GM23338 (cell line): Measurements from ENCODE around the gene FOXO3. TPM values are rescaled to one million over a fixed set of nuclear protein-coding genes. Genes with fewer than 3 reads are reported as not detected.

Experiments used
- ATAC-seq: fragments of 200-7000 bp; cut with Tn5 transposase; 3 replicates; pipeline ENCODE4 v1.9.1; 2020
- DNase-seq: peaks from one replicate; pipeline ENCODE4 v3.0.0-alpha.2; 2015; ENCODE audit warnings: low spot score
- H2AFZ ChIP-seq: fragments of 200-600 bp; sonication (generic); 2 replicates; pipeline ENCODE4 v1.8.0; 2016; ENCODE audit warnings: antibody characterized with exemption, mild to moderate bottlenecking, moderate library complexity
- H3F3A ChIP-seq: fragments of 200-600 bp; sonication (generic); replicated peaks from 2 replicates; pipeline ENCODE4 v1.8.0; 2017; ENCODE audit warnings: antibody characterized with exemption, mixed run types, low read depth
- H3K27ac ChIP-seq: fragments of 200-600 bp; sonication (generic); 2 replicates; pipeline ENCODE4 v1.6.1; 2016; ENCODE audit warnings: low read depth
- H3K27me3 ChIP-seq: fragments of 200-600 bp; sonication (generic); 2 replicates; pipeline ENCODE4 v1.8.0; 2016; ENCODE audit warnings: mild to moderate bottlenecking, mixed run types, moderate library complexity; ENCODE audit not compliant: insufficient read depth
- H3K36me3 ChIP-seq: fragments of 200-600 bp; sonication (generic); 2 replicates; pipeline ENCODE4 v1.8.0; 2016; ENCODE audit warnings: mild to moderate bottlenecking; ENCODE audit not compliant: insufficient read depth
- H3K4me1 ChIP-seq: fragments of 200-600 bp; sonication (generic); 2 replicates; pipeline ENCODE4 v1.8.0; 2016; ENCODE audit warnings: mild to moderate bottlenecking, moderate library complexity; ENCODE audit not compliant: insufficient read depth
- H3K4me2 ChIP-seq: fragments of 200-600 bp; sonication (generic); 2 replicates; pipeline ENCODE4 v1.7.1; 2017; ENCODE audit warnings: mixed run types
- H3K4me3 ChIP-seq: fragments of 200-600 bp; sonication (generic); 2 replicates; pipeline ENCODE4 v1.6.1; 2016; ENCODE audit warnings: mixed run types
- H3K79me2 ChIP-seq: fragments of 200-600 bp; sonication (generic); replicated peaks from 2 replicates; pipeline ENCODE4 v1.8.0; 2017; ENCODE audit warnings: mild to moderate bottlenecking; ENCODE audit not compliant: insufficient read depth
- H3K9me2 ChIP-seq: fragments of 200-600 bp; sonication (generic); 2 replicates; pipeline ENCODE4 v1.8.0; 2017; ENCODE audit not compliant: insufficient read depth
- H4K20me1 ChIP-seq: fragments of 200-600 bp; sonication (generic); replicated peaks from 2 replicates; pipeline ENCODE4 v1.8.0; 2017; ENCODE audit warnings: mild to moderate bottlenecking; ENCODE audit not compliant: insufficient read depth
- H3K27ac Mint-ChIP-seq: 2 replicates; pipeline ENCODE4 v1.8.0; 2020; ENCODE audit warnings: inconsistent platforms, mild to moderate bottlenecking, moderate library complexity, mixed read lengths
- H3K27me3 Mint-ChIP-seq: 3 replicates; pipeline ENCODE4 v1.8.0; 2022; ENCODE audit warnings: low read depth, mild to moderate bottlenecking, moderate library complexity, mixed read lengths, inconsistent platforms; ENCODE audit not compliant: insufficient read depth, poor library complexity
- H3K36me3 Mint-ChIP-seq: 3 replicates; pipeline ENCODE4 v1.8.0; 2021; ENCODE audit warnings: low read depth, mild to moderate bottlenecking, inconsistent platforms, moderate library complexity, mixed read lengths
- H3K4me1 Mint-ChIP-seq: 3 replicates; pipeline ENCODE4 v1.8.0; 2020; ENCODE audit warnings: mild to moderate bottlenecking, inconsistent platforms, mixed read lengths
- H3K4me3 Mint-ChIP-seq: 3 replicates; pipeline ENCODE4 v1.8.0; 2021; ENCODE audit warnings: moderate library complexity, mild to moderate bottlenecking, inconsistent platforms, mixed read lengths
- H3K9me3 Mint-ChIP-seq: 3 replicates; pipeline ENCODE4 v1.8.0; 2020; ENCODE audit warnings: moderate library complexity, mild to moderate bottlenecking, inconsistent platforms, mixed read lengths
- CREB1 ChIP-seq: fragments of 250-450 bp; sonication (Bioruptor Pico); IDR thresholded peaks from 2 replicates; pipeline ENCODE4 v1.5.0; 2020; ENCODE audit warnings: low read depth, mild to moderate bottlenecking, moderate library complexity
- CTCF ChIP-seq, 2 experiments: fragments of 200-600 bp in 1 of 2; sonication (generic) in 1 of 2; conservative IDR thresholded peaks; 2 replicates each; pipeline versions ENCODE4 v1.5.1 to v1.6.1; 2016 to 2017; ENCODE audit warnings: antibody characterized with exemption in 2 of 2, low read depth in 2 of 2, mild to moderate bottlenecking in 2 of 2, moderate library complexity in 1 of 2
- ETS1 ChIP-seq: IDR thresholded peaks from 2 replicates; pipeline ENCODE4 v1.6.1; 2016; ENCODE audit warnings: antibody characterized with exemption
- EZH2 ChIP-seq: fragments of 200-600 bp; sonication (generic); IDR thresholded peaks from one replicate; pipeline ENCODE4 v1.8.0; 2017; ENCODE audit warnings: antibody characterized with exemption, mild to moderate bottlenecking, low read depth; ENCODE audit not compliant: unreplicated experiment
- EZH2phosphoT487 ChIP-seq: fragments of 200-600 bp; sonication (generic); IDR thresholded peaks from one replicate; pipeline ENCODE4 v1.8.1; 2018; ENCODE audit warnings: antibody characterized with exemption; ENCODE audit not compliant: unreplicated experiment
- JUNB ChIP-seq: IDR thresholded peaks from one replicate; pipeline ENCODE4 v1.6.1; 2016; ENCODE audit warnings: antibody characterized with exemption; ENCODE audit not compliant: unreplicated experiment
- NANOG ChIP-seq: IDR thresholded peaks from 2 replicates; pipeline ENCODE4 v1.6.1; 2016; ENCODE audit warnings: antibody characterized with exemption, borderline replicate concordance
- POLR2AphosphoS5 ChIP-seq: IDR thresholded peaks from 2 replicates; pipeline ENCODE4 v1.6.1; 2016; ENCODE audit warnings: antibody characterized with exemption, low read depth
- REST ChIP-seq: IDR thresholded peaks from one replicate; pipeline ENCODE4 v1.6.1; 2018; ENCODE audit warnings: antibody characterized with exemption; ENCODE audit not compliant: unreplicated experiment
- STAT1 ChIP-seq: IDR thresholded peaks from one replicate; pipeline ENCODE4 v1.6.1; 2016; ENCODE audit warnings: antibody characterized with exemption; ENCODE audit not compliant: unreplicated experiment
- ZNF114 ChIP-seq: fragments of 250-450 bp; sonication (Bioruptor Pico); IDR thresholded peaks from 2 replicates; pipeline ENCODE4 v1.5.0; 2020; ENCODE audit warnings: mild to moderate bottlenecking, moderate library complexity
- ZNF462 ChIP-seq: fragments of 250-450 bp; sonication (Bioruptor Pico); IDR thresholded peaks from 2 replicates; pipeline ENCODE4 v1.5.0; 2020; ENCODE audit warnings: mild to moderate bottlenecking, moderate library complexity
- polyA plus RNA-seq: library from polyadenylated mRNA; unstranded; fragments of >200 nt; fragmentation: Nextera tagmentation; extraction: Ambion mirVana; gene quantifications from 2 replicates; pipeline ENCODE4 v1.2.1, GENCODE V29; 2016
- total RNA-seq: library from RNA; depleted of rRNA; stranded (reverse); fragments of >200 nt; shearing (Covaris generic); gene quantifications from 2 replicates; pipeline ENCODE4 v1.2.3, GENCODE V29; 2014

The FOXO3 gene
- total and polyA plus RNA-seq, 2 experiments from 2014 or later: 9.8 to 20.2 TPM

GRCh38 chr6:108575905-108576494 is 15.3 kb downstream of the FOXO3 start:
- Histone ChIP-seq H3K4me3 (no peak overlapping the region), H3F3A (no peaks in the 10 kb centered on the region), H2AFZ (no peak overlapping the region), H3K36me3 (no peaks in the 10 kb centered on the region), H3K79me2 (peaks cover 94% of the 10 kb centered on the region), H3K9me2 (no peaks in the 10 kb centered on the region), H3K27ac (no peak overlapping the region), H3K4me1 (peaks cover 9% of the 10 kb centered on the region; the same call in 1 of the 2 replicates), H3K27me3 (no peaks in the 10 kb centered on the region), H4K20me1 (peaks cover 3% of the 10 kb centered on the region; the same call in 1 of the 2 replicates), H3K4me2 (no peak overlapping the region)
- DNase-seq: no peak
- Mint-ChIP-seq H3K4me1 (peaks cover 19% of the 10 kb centered on the region), H3K27ac (no peak overlapping the region), H3K36me3 (peaks cover 15% of the 10 kb centered on the region), H3K4me3 (no peak overlapping the region), H3K27me3 (peaks cover 6% of the 10 kb centered on the region), H3K9me3 (no peaks in the 10 kb centered on the region; the same call in 2 of the 3 replicates)
- no peak for TF ChIP-seq EZH2
- no peak for TF ChIP-seq EZH2phosphoT487
- no peak for TF ChIP-seq ZNF462 (CRISPR knock-in tag)
- no peak for TF ChIP-seq ZNF114
- TF ChIP-seq STAT1: no peak
- no peak for TF ChIP-seq CREB1 (CRISPR knock-in tag)
- TF ChIP-seq CTCF (conservative IDR thresholded peaks at IDR 0.05; ENCODE audit: low read depth in 2 of 2): no peak
- no peak for TF ChIP-seq ETS1
- TF ChIP-seq REST: no peak
- no peak for TF ChIP-seq NANOG
- TF ChIP-seq POLR2AphosphoS5: no peak
- TF ChIP-seq JUNB: no peak
- no peak for ATAC-seq
